Right renal cortex interstitium (tissue), 3 donors: ENCODE measurements around the gene ZG16. TPM values are rescaled to one million over a fixed set of nuclear protein-coding genes. Genes with fewer than 3 reads are reported as not detected.
"Not testable (repeated sequence)": the region's sequence is repeated elsewhere in the genome, so short reads cannot be mapped to it uniquely, and the experiment has no call there.

ENCODE experiments used
- DNase-seq, 3 donors: peaks; one replicate each; pipeline ENCODE4 v3.0.0-alpha.2; 2013; ENCODE audit warnings: low read depth in 3 of 3, low spot score in 2 of 3
- polyA plus RNA-seq, 3 donors: library from polyadenylated mRNA; unstranded; fragments of 120-200 nt; gene quantifications; one replicate each; pipeline ENCODE4 v1.2.1, GENCODE V29; 2013; ENCODE audit not compliant: insufficient read length in 3 of 3

Gene ZG16, protein sequence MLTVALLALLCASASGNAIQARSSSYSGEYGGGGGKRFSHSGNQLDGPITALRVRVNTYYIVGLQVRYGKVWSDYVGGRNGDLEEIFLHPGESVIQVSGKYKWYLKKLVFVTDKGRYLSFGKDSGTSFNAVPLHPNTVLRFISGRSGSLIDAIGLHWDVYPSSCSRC
- polyA plus RNA-seq: under 1 TPM in 1 of 3 donors, not detected in 2; 0.06 TPM

DNA sequence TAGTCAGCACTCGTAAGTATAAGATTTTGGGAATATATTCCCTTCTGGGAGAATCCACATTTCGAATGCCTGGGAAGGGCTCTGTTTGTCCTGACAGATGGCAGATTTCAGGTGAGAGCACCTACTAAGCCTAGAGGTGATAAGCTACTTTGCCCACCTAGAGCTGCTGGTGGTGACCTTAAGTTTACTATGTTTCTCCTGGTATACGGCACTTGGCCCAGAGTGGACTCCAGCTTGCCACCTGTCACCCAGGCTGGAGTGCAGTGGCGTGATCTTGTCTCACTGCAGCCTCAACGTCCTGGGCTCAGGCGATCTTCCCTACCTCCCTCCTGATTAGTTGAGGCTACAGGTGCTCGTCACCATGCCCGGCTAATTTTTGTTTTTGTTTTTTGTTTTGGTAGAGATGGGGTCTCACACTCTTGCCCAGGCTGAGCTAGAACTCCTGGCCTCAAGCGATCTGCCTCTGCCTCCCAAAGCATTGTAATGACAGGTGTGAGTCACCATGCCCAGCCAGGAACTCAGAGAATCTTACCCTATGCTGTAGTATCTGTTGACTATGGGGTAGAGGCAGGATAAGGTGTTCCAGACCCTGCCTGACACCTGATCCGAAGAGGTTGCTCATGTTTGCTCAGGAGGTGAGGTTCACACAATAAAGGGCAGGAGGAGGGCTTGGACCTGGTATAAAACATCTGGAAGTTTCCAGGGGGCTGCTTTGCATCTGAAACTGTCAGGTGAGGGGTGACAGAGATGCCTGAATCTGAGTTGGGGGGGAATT lies at the start of gene ZG16:
Gene ZG16, plus strand, starts transcription at position 681 of the 775 bp plus-strand sequence. CDS start 1,011 bp downstream, outside the sequence.
- DNase-seq: no peak

DNA sequence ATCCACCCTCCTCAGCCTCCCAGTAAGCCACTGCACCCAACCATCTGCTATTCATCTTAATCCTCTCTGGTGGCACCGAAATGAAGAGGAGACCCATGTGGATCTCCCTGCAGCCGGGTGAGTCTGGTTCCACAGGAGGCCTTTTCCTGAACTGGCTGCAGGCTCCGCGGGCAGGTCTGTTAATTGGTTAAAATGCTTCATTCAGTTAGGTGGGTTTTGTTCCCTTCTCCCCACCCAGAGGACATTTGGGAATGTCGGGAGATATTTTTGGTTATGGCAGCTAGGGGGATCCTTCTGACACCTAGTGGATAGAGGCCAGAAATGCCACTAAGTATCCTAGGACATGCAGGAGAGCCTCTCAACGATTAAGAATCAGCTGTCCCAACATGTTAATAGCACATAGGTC lies 48.9 kb upstream of the ZG16 start:
- DNase-seq: no peak

DNA sequence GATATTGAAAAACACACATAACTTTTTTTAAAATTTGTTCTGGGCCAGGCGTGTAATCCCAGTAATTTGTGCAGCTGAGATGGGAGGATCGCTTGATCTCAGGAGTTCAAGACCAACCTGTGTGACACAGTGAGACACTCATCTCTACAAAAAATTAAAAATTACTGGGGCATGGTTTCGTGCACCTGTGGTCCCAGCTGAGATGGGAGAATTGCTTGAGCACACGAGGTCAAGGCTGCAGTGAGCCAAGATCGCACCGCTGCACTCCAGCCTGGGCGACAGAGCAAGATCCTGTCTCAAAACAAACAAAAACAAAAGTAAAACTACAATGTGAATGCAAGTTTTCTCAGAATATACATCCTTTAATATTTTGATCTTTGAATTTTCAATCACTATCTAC lies 47.4 kb upstream of the ZG16 start:
- DNase-seq: no peak

DNA sequence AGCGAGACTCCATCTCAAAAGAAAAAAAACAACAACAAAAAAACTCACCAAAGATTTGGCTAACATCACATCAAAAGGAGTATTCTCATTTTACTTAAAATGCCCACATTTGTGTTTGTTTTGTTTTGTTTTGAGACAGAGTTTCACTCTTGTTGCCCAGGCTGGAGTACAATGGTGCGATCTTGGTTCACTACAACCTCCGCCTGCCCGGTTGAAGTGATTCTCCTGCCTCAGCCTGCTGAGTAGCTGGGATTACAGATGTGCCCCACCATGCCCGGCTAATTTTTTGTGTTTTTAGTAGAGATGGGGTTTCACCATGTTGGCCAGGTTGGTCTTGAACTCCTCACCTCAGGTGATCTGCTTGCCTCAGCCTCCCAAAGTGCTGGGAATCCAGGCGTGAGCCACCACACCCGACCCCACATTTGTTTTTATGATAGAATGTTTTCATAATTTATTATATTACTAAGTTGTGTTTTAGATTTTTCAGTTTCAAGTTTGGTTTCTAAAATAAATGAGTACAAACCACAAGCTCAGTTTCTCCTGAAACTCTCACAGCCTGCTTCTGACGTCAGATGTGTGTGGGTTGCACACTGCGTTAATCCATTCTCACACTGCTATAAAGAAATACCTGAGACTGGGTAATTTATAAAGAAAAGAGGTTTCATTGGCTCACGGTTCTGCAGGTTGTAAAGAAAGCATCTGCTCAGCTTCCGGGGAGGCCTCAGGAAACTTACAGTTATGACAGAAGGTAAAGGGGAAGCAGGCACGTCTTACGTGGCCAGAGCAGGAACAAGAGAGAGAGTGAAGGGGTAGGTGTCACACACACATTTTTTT lies 46.1 kb upstream of the ZG16 start:
- not testable (repeated sequence) for DNase-seq

DNA sequence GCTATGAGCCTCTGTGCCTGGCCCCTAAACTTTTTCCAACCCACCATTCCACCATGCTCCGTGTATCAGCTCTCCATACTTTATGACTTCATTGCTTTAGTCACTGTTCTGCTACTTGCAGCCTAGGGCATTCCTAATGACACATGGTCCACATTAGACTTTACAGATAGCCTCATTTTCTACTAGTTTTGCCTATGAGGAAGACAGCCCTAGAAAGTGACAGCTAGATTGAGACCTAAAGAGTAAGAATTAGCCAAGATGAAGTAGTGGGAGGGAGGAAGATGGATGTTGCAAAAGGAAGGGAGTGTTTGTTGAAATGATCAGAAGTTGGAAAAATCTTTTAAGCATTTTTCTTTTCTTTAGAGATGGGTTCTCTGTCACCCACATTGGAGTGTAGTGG lies 43.3 kb upstream of the ZG16 start:
- no peak for DNase-seq

DNA sequence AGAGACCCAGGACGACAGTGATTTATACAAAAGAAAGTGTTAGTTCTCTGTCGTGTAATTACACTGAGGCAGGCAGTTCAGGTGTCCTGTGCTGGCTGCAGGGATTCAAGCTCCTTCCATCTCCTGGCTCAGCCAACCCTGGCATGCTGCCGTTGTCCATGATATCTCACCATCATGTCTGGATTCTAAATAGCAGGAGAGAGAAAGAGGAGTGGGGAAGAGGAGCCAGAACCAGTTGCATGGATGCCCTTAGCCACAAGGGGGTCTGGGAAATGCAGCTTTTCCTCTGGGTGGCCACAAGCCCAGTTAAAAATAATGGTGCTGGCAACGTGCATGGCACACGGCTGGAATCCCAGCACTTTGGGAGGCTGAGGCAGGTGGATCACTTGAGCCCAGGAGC lies 41.9 kb upstream of the ZG16 start:
- no peak for DNase-seq

DNA sequence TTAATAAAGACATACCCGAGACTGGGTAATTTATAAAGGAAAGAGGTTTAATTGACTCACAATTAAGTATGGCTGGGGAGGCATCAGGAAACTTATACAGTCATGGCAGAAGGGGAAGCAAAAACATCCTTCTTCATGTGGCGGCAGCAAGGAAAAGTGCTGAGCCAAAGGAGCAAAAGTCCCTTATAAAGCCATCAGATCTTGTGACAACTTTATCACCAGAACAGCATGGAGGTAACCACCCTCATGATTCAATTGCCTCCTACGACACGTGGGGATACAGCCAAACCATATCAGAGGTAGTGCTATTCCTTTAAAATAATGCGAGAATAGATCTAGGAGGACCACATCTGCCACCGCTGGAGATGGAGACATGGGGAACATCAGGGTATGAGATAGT lies 41.3 kb upstream of the ZG16 start:
- DNase-seq: no peak

DNA sequence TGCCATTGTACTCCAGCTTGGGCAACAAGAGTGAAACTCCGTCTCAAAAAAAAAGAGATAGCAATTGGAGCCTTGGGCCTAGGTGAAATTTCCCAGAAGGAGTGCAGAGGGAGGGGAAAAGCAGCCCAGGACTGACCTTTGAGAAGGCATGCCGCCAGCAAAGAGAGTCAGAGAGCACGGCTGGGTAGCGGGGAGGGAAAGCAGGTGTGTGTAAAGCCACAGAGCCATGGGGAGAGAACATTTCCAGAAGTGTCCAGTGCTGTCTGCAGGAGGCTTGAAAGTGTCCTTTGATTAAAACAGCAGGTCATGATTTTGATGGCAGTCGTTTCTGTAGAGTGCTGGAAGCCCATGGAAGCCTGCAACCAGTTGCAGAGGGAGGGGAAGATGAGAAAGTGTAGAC lies 40.3 kb upstream of the ZG16 start:
- DNase-seq: no peak

DNA sequence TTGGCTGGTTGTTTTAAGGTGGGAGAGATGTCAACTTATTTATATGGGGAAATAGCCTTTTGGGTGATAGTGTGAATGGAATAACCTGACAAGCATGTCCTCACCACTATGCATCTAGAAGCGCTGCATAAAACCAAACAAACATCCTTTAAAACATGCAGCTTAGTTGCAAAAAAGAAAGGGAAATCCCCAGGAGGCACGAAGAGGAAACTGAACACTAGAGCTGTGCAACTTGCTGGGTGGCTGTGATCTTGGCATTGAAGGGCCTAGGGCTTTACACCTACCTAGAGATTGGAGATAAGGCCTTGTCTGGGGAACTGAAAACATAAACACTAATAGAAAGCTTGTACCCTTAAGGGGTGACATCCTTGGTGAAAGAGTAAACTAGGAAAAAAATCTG lies 39.5 kb upstream of the ZG16 start:
- DNase-seq: no peak

DNA sequence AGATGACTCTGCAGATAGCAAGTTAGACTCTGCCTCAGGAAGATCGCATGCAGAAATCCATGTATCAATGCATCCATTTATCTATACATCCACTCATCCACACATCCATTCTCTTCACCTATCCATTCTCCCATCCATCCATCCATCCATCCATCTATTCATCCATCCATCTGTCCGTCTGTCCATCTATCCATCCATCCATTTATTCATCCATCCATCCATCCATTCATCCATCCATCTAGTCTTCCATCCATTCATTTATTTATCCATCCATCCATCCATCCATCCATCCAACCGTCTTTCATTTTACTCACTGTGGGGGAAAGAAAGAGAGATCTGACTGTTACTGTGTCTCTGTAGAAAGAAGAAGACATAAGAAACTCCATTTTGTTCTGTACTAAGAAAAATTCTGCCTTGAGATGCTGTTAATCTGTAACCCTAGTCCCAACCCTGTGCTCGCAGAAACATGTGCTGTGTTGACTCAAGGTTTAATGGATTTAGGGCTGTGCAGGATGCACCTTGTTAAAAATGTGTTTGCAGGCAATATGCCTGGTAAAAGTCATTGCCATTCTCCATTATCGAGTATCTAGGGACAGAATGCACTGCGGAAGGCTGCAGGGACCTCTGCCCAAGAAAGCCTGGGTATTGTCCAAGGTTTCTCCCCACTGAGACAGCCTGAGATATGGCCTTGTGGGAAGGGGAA lies 38.0 kb upstream of the ZG16 start:
- not testable (repeated sequence) for DNase-seq

DNA sequence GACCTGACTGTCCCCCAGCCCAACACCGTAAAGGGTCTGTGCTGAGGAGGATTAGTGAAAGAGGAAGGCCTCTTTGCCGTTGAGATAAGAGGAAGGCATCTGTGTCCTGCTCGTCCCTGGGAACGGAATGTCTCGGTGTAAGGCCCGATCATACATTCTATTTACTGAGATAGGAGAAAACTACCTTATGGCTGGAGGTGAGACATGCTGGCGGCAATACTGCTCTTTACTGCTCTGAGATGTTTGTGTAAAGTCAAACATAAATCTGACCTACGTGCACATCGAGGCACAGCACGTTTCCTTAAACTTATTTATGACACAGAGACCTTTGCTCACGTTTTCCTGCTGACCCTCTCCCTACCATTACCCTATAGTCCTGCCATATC lies 37.4 kb upstream of the ZG16 start:
- DNase-seq: not testable (repeated sequence)

DNA sequence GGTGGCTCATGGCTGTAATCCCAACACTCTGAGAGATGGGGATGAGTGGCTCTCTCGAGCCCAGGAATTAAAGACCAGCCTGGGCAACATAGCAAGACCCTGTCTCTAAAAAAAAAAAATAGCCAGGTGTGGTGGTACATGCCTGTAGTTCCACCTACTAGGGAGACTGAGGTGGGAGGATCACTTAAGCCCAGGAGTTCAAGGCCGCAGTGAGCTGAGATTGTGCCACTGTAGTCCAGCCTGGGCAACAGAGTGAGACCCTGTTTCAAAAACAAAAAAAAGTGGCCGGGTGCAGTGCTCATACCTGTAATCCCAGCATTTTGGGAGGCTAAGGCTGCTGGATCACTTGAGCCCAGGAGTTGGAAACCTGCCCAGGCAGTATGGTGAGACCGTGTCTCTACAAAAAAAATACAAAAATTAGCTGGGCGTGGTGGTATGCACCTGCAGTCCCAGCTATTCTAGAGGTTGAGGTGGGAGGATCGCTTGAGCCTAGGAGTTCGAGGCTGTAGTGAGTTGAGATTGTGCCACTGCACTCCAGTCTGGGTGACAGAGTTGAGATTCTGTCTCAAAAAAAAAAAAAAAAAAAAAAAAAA lies 35.3 kb upstream of the ZG16 start:
- DNase-seq: no peak

DNA sequence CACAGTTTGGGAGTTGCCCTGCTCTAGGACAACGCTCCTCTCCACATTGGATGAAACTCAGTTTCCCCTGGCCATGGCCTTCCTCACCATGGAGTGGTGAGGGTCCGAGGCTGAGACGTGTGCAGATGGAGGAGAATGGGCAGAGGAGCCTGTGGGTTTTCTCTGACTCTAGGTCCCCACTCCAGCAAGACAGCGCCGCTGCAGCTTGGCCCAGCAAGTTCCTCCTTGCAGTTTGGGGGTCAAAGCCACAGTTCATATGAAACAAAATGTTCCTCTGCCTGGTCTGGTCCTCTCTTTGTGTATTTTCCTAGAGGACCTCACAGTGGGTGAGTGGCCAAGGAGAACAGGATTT lies 34.6 kb upstream of the ZG16 start:
- no peak for DNase-seq

DNA sequence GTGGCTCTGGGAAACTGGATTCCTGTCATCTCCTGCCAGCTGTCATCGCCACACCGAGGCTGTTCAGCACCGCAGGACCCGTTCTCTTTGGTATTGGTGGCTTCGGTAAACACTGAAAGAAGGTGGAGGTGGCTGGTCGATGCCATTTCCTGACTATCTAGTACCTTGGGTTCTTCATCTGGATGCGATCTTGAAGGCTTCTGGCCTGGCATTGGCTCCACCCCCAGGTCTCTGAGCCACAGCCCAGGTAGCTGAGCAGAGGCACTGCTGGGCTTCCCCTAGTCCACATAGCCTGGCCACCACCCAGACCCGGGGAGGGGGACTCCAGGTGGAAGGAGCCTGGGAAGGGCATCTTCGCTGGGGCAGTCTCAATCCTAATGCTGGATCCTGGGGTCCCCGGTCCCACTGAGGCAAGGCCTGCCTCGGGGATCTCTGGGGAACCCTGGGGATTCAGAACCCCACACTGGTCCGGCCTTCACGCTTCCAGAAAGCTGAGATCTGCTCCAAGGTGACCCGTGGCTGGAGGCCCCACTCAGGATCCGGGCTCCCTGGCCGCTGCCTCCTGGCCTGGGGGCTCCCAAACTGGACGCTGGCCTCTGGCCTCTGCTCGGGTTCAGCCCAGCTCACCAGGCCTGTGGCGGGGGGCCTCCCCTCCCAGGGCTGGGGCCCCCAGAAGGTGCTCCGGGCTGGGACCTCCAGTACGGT lies 34.1 kb upstream of the ZG16 start:
- no peak for DNase-seq

DNA sequence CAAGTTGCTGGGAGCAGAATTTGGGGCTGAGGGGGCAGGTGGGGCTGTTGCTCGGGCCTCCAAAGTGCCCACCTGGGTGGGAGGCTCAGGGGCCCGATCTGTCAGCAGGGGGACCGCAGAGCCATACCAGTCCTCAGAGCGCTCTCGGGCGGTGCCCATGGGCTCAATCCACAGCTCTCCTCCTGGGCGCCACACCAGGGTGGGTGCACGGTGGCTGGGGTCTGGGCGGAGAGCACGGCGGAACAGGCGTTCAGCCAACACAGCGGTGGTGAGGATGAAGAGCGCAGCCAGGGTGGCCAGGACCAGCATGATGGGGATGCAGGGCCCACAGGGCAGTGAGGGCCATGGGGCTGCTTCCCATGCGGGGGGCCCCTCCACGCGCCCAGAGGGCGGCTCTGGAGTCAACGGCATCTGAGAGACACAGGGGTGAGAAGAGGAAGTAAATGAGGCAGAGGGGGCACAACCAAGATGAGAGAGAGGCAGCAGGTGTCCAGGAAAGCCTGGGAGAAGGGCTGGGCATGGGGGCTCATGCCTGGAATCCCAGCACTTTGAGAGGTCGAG lies 33.4 kb upstream of the ZG16 start:
- DNase-seq: no peak

DNA sequence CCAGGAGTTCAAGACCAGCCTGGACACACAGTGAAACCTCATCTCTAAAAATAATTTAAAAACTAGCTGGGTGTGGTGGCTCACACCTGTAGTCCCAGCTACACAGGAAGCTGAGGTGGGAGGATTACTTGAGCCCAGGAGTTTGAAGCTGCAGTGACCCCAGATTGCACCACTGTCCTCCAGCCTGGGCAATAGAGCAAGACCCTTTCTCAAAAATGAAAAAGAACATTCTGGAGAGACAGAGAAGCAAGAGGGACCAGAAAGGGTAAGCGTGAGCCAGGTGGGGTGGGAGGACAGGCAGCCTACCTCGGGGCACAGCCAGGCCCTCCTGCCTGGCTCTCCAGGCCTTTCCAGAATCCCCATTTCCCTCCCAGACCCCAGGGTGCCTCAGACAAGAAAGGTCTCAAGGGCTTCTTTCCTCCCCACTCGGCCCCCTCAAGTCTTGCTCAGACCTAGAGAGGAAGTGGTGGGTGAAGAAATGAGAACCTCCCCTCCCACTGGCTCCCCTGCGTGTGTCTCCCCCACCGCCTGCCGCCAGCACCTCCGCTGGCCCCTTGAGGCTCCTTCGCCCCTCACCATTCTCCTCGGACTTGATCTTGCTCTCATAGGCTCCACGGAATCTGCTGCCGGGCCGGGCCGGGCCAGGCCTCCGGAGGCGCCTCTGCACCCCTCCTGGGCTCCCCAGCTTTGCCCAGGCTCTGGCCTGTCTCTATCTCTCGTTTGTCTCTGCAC lies 32.8 kb upstream of the ZG16 start:
- no peak for DNase-seq

DNA sequence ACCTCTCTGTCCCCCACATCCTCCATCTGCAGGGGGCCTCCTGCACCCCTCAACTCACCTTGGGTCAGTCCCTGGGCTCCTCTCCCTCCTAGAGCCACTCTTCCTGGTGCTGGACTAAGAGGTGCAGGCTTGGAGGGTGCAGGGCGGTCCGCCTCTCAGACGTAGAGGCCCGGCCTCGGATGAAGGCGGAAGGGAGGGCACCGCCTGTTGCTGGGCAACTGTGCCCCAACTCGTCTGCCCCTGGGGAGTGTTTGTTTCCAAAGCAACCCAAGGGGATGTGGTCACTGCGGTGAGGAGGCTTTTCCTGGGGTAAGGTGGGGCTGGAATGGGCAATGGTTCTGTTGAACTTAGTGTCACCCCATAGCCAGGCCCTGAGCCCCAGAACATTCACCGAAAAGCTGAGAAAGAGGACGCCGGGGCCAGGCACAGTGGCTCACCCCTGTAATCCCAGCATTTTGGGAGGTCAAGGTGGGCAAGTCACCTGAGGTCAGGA lies 32.2 kb upstream of the ZG16 start, which contains the start of gene C16orf54:
Gene C16orf54, minus strand, starts transcription at position 138 of the 493 bp plus-strand sequence. CDS start 1,039 bp downstream, outside the sequence.
- no peak for DNase-seq

DNA sequence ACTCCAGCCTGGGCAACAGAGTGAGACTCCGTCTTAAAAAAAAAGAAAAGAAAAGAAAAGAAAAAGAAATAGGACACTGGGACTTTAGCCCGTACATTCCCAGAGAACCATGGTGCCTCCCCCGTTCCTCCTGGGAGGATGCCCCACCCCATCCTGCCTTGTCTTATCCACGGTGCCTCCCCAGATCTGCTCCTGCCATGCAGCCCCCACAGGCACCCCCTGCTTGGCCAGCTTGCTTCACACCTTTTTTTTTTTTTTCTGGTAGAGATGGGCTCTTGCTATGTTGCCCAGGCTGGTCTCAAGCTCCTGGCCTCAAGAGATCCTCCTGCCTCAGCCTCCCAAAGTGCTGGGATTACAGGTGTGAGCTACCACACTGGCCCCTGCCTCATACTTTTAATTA lies 31.5 kb upstream of the ZG16 start:
- not testable (repeated sequence) for DNase-seq
